Ectodermal cell (in vitro differentiated cells): ENCODE measurements around the gene ZNF524.

Source experiments
- H3K27ac ChIP-seq: 2 replicates; pipeline ENCODE4 v1.7.0; 2013; ENCODE audit warnings: mild to moderate bottlenecking, low read depth, low read length; ENCODE audit not compliant: insufficient read depth, poor library complexity, severe bottlenecking
- H3K27me3 ChIP-seq: 2 replicates; pipeline ENCODE4 v1.7.0; 2013; ENCODE audit warnings: mild to moderate bottlenecking, low read length; ENCODE audit not compliant: insufficient read depth, control insufficient read depth, poor library complexity, severe bottlenecking
- H3K36me3 ChIP-seq: one replicate; pipeline ENCODE4 v1.7.0; 2013; ENCODE audit warnings: low read length; ENCODE audit not compliant: control insufficient read depth, insufficient read depth
- H3K4me1 ChIP-seq: one replicate; pipeline ENCODE4 v1.7.0; 2013; ENCODE audit warnings: low read length; ENCODE audit not compliant: control insufficient read depth, insufficient read depth
- H3K4me3 ChIP-seq: 2 replicates; pipeline ENCODE4 v1.7.0; 2013; ENCODE audit warnings: low read depth, low read length, control low read depth; ENCODE audit not compliant: insufficient read depth
- H3K9me3 ChIP-seq: 2 replicates; pipeline ENCODE4 v1.7.0; 2013; ENCODE audit warnings: mild to moderate bottlenecking, low read length, moderate library complexity; ENCODE audit not compliant: control insufficient read depth
- WGBS, 2 experiments: methylation state at CpG; one replicate each; pipeline ENCODE4 v1.1.7; 2013; ENCODE audit warnings: missing lambda C conversion rate in 2 of 2; 5-methylcytosine and 5-hydroxymethylcytosine counted together

Gene ZNF524

GRCh38 chr19:55647732-55648584, 47.9 kb downstream of the ZNF524 start, which contains the start of gene CCDC106:
TSS of gene CCDC106 (plus strand) at chr19:55648212. CDS start at chr19:55649047, 835 bp downstream.
- whole genome bisulfite sequencing, 2 experiments, result 1% methylated on average over 87 of the region's 87 CpGs
- H3K27me3 ChIP-seq, result no peaks in the 10 kb centered on the region
- peaks cover 25% of the 10 kb centered on the region for H3K4me1 ChIP-seq
- H3K9me3 ChIP-seq, result no peaks in the 10 kb centered on the region
- peak within 1 kb of the TSS; percentile 88 for H3K4me3 ChIP-seq
- peak within 1 kb of the TSS; percentile 13 for H3K27ac ChIP-seq
- H3K36me3 ChIP-seq, result peaks cover 17% of the 10 kb centered on the region

GRCh38 chr19:55648585-55649267, 48.6 kb downstream of the ZNF524 start:
- no peak overlapping the region for H3K27ac ChIP-seq
- peak overlapping the region; percentile 88 for H3K4me3 ChIP-seq
- WGBS, 2 experiments, result 60 to 62% methylated on average over 25 of the region's 25 CpGs
- H3K4me1 ChIP-seq, result peaks cover 22% of the 10 kb centered on the region
- no peaks in the 10 kb centered on the region for H3K9me3 ChIP-seq
- peaks cover 17% of the 10 kb centered on the region for H3K36me3 ChIP-seq
- no peaks in the 10 kb centered on the region for H3K27me3 ChIP-seq

GRCh38 chr19:55649268-55650125, 49.4 kb downstream of the ZNF524 start:
- H3K36me3 ChIP-seq, result peaks cover 15% of the 10 kb centered on the region
- no peaks in the 10 kb centered on the region for H3K27me3 ChIP-seq
- H3K4me3 ChIP-seq, result peak overlapping the region; percentile 88
- no peak overlapping the region for H3K27ac ChIP-seq
- peaks cover 17% of the 10 kb centered on the region for H3K4me1 ChIP-seq
- 93 to 94% methylated on average over 17 of the region's 17 CpGs for WGBS, 2 experiments
- H3K9me3 ChIP-seq, result no peaks in the 10 kb centered on the region

- Histone ChIP-seq H3K27ac (no peak overlapping the region), H3K36me3 (peaks cover 9% of the 10 kb centered on the region), H3K4me1 (peaks cover 13% of the 10 kb centered on the region), H3K4me3 (no peak overlapping the region), H3K9me3 (no peaks in the 10 kb centered on the region), H3K27me3 (no peaks in the 10 kb centered on the region)
- 90 to 97% methylated on average over 4 of the region's 4 CpGs for WGBS, 2 experiments
Measured at GRCh38 chr19:55650126-55650557, 50.1 kb downstream of the ZNF524 start.

GRCh38 chr19:55650602-55651230, 50.6 kb downstream of the ZNF524 start:
- H3K27me3 ChIP-seq, result no peaks in the 10 kb centered on the region
- H3K36me3 ChIP-seq, result peaks cover 3% of the 10 kb centered on the region
- H3K4me1 ChIP-seq, result peaks cover 13% of the 10 kb centered on the region
- 92 to 95% methylated on average over 17 of the region's 17 CpGs for WGBS, 2 experiments
- no peak overlapping the region for H3K4me3 ChIP-seq
- H3K27ac ChIP-seq, result no peak overlapping the region
- no peaks in the 10 kb centered on the region for H3K9me3 ChIP-seq

GRCh38 chr19:55651236-55651635, 51.1 kb downstream of the ZNF524 start:
- H3K4me3 ChIP-seq, result no peak overlapping the region
- no peak overlapping the region for H3K27ac ChIP-seq
- 84 to 85% methylated on average over 18 of the region's 18 CpGs for WGBS, 2 experiments
- no peaks in the 10 kb centered on the region for H3K9me3 ChIP-seq
- no peaks in the 10 kb centered on the region for H3K27me3 ChIP-seq
- peaks cover 13% of the 10 kb centered on the region for H3K4me1 ChIP-seq
- peaks cover 3% of the 10 kb centered on the region for H3K36me3 ChIP-seq

DNA sequence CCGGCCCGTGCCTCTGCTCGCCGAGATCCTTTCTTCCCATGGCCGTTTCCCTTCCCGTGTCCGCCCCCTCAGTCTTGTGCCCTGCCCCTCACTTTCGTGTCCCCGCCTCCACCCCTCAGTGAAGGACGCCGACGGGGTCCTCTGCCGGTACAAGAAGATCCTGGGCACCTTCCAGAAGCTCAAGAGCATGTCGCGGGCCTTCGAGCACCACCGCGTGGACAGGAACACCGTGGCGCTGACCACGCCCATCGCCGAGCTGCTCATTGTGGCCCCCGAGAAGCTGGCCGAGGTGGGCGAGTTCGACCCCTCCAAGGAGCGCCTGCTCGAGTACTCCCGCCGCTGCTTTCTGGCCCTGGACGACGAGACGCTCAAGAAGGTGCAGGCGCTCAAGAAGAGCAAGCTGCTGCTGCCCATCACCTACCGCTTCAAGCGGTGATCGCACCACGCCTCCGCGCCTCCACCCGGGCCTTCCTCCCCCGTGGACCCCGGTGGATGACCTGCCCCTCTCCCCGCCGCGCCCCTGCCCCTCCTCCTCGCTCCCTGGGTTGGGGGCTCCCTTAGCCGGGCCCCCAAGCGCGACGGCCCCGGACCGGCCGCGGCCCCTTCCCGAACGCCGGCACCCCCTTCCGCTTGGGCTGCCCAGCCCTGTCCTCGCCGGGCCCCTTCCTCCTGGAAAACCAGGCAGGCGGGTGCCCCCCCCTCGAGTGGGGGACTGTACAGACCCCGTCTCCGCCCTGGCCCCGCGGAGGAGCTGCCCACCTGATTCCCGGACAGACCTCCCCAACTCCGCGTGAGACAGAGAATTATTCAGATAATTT, 52.4 kb downstream of the ZNF524 start:
- Histone ChIP-seq H3K4me3 (no peak overlapping the region), H3K27ac (no peak overlapping the region)
- 79 to 82% methylated on average over 71 of the region's 71 CpGs for WGBS, 2 experiments

More for the DNA sequence above, 52.4 kb downstream of the ZNF524 start:
- Histone ChIP-seq H3K27me3 (no peaks in the 10 kb centered on the region), H3K36me3 (peaks cover 3% of the 10 kb centered on the region), H3K4me1 (peaks cover 14% of the 10 kb centered on the region), H3K9me3 (no peaks in the 10 kb centered on the region)
